Keratinocyte (primary cell): ENCODE results near the gene DZIP1L. TPM values are rescaled to one million over a fixed set of nuclear protein-coding genes. Genes with fewer than 3 reads are reported as not detected.

Experiments
- DNase-seq: peaks from one replicate; pipeline ENCODE4 v3.0.0-alpha.2; 2011; ENCODE audit warnings: low read depth, missing footprints, low spot score
- FAIRE-seq: peaks from 2 replicates; lab custom pipeline; 2011; peaks lifted over from hg19 to GRCh38; lab: Jason Lieb, UNC
- H2AFZ ChIP-seq: 2 replicates; pipeline ENCODE4 v1.6.0; 2012; ENCODE audit warnings: low read length, control low read depth, inconsistent platforms; ENCODE audit not compliant: control insufficient read depth
- H3K27ac ChIP-seq: 2 replicates; pipeline ENCODE4 v1.5.1; 2011; ENCODE audit warnings: low read length; ENCODE audit not compliant: control insufficient read depth, insufficient read depth
- H3K27me3 ChIP-seq: 3 replicates; pipeline ENCODE4 v1.6.0; 2011; ENCODE audit warnings: low read length; ENCODE audit not compliant: control insufficient read depth, insufficient read depth; ENCODE audit errors: extremely low read depth
- H3K36me3 ChIP-seq, 2 experiments: 2 replicates in 1 of 2; 3 replicates in 1 of 2; pipeline ENCODE4 v1.5.1; 2011; ENCODE audit warnings: low read length in 2 of 2, mild to moderate bottlenecking in 1 of 2; ENCODE audit not compliant: control insufficient read depth in 2 of 2, insufficient read depth in 2 of 2; ENCODE audit errors: extremely low read depth in 1 of 2
- H3K4me1 ChIP-seq: 3 replicates; pipeline ENCODE4 v1.5.1; 2011; ENCODE audit warnings: low read length; ENCODE audit not compliant: control insufficient read depth, insufficient read depth; ENCODE audit errors: extremely low read depth
- H3K4me2 ChIP-seq: 3 replicates; pipeline ENCODE4 v1.6.0; 2011; ENCODE audit warnings: low read depth, low read length; ENCODE audit not compliant: control insufficient read depth, insufficient read depth; ENCODE audit errors: extremely low read depth
- H3K4me3 ChIP-seq, 3 experiments: fragments of 200-600 bp in 1 of 3; sonication (generic) in 1 of 3; 2 replicates in 2 of 3; 3 replicates in 1 of 3; pipeline ENCODE4 v1.5.1; 2011 to 2016; ENCODE audit warnings: low read length in 3 of 3, mild to moderate bottlenecking in 3 of 3, control low read depth in 2 of 3, inconsistent platforms in 1 of 3, low read depth in 1 of 3, mixed read lengths in 1 of 3, mixed run types in 1 of 3, moderate library complexity in 1 of 3; ENCODE audit not compliant: control insufficient read depth in 2 of 3, insufficient read depth in 2 of 3; ENCODE audit errors: extremely low read depth in 1 of 3
- H3K79me2 ChIP-seq: 2 replicates; pipeline ENCODE4 v1.6.0; 2012; ENCODE audit warnings: low read length; ENCODE audit not compliant: control insufficient read depth, insufficient read depth
- H3K9ac ChIP-seq: 3 replicates; pipeline ENCODE4 v1.6.0; 2011; ENCODE audit warnings: low read length; ENCODE audit not compliant: control insufficient read depth, insufficient read depth; ENCODE audit errors: extremely low read depth
- H3K9me1 ChIP-seq: 3 replicates; pipeline ENCODE4 v1.6.0; 2011; ENCODE audit warnings: low read length; ENCODE audit not compliant: control insufficient read depth, insufficient read depth; ENCODE audit errors: extremely low read depth
- H3K9me3 ChIP-seq: 2 replicates; pipeline ENCODE4 v1.5.1; 2012; ENCODE audit warnings: low read depth, low read length; ENCODE audit not compliant: control insufficient read depth
- H4K20me1 ChIP-seq: 3 replicates; pipeline ENCODE4 v1.6.0; 2011; ENCODE audit warnings: low read length; ENCODE audit not compliant: control insufficient read depth, insufficient read depth; ENCODE audit errors: extremely low read depth
- EZH2 ChIP-seq: IDR thresholded peaks from one replicate; pipeline ENCODE4 v1.6.1; 2012; ENCODE audit warnings: inconsistent platforms, mild to moderate bottlenecking, low read length, moderate library complexity
- dilution Hi-C: fragments of 300-500 bp; cut with MboI; formaldehyde crosslinking; loops from one replicate; pipeline ENCODE4 v1.7.0; 2020; ENCODE audit warnings: low sequenced_read_pairs; ENCODE audit not compliant: extremely low pct_ligation_motif_present
- polyA plus RNA-seq, 5 experiments: library from polyadenylated mRNA; depleted of rRNA in 3 of 5; stranded (reverse) in 3 of 5; stranded (forward) in 1 of 5; unstranded in 1 of 5; fragments of >200 nt; gene quantifications; 1 replicate in 1 of 5; 2 replicates in 3 of 5; 3 replicates in 1 of 5; pipeline versions ENCODE4 v1.2.1 to v1.2.3, GENCODE V29; 2011 to 2012; ENCODE audit warnings: missing spikeins in 2 of 5, low read depth in 1 of 5, low replicate concordance in 1 of 5
- TF ChIP-seq, protein P1 (sequence below), 3 experiments: IDR thresholded peaks in 1 of 3; conservative IDR thresholded peaks in 1 of 3; optimal IDR thresholded peaks in 1 of 3; 2 replicates in 2 of 3; 3 replicates in 1 of 3; pipeline versions ENCODE3 to v1.5.1; 2011; ENCODE audit warnings: low read length in 3 of 3, mild to moderate bottlenecking in 3 of 3, moderate library complexity in 2 of 3, control low read depth in 1 of 3, inconsistent platforms in 1 of 3; ENCODE audit not compliant: insufficient read depth in 2 of 3; ENCODE audit errors: extremely low read depth in 1 of 3

Gene DZIP1L
- polyA plus RNA-seq, 1 donor (not counting 4 experiments of a cell fraction or from before 2014, with no cell fraction given), result 1.7 TPM

DNA sequence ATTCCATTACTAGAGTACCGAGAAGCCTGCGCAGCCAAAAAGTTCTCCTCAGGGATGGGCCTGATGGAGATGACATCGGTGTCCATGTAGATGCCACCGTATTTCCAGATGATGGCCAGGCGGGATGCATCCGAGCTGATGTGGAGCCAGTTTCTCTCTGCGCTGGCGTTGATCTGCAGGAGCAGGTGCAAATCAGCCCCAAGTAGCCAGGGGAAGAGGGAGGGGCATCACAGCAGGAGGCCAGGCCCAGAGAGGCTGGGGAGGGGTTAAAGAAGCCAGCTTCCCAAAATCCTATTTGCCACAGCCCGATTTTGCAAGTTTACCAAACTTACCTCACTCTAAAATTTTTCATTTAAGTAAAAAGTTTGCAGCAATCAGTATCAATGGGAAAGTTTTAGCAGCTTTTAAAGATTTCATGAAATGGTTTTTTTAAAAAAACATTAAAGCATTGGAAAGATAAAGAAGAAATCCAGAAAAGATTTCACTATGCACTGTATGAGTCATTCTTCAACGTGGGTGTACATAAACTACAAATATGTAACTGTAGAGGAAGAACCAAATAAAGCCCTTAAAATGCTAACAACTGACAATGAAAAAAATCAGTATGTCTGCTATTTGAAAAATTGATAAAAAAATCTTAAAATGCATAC lies 9.4 kb upstream of the DZIP1L start:
- Histone ChIP-seq H3K4me2 (no peak overlapping the region), H4K20me1 (no peaks in the 10 kb centered on the region), H2AFZ (no peak overlapping the region), H3K4me1 (no peaks in the 10 kb centered on the region), H3K27ac (no peak overlapping the region), H3K27me3 (no peaks in the 10 kb centered on the region), H3K4me3 (no peak overlapping the region), H3K79me2 (no peaks in the 10 kb centered on the region), H3K9ac (no peak overlapping the region), H3K9me1 (no peaks in the 10 kb centered on the region), H3K36me3 (no peaks in the 10 kb centered on the region), H3K9me3 (no peaks in the 10 kb centered on the region)
- DNase-seq (no peak), FAIRE-seq (no peak)
- dilution Hi-C loops, result no loop called here
- TF ChIP-seq EZH2, result no peak
- TF ChIP-seq, protein P1, sequence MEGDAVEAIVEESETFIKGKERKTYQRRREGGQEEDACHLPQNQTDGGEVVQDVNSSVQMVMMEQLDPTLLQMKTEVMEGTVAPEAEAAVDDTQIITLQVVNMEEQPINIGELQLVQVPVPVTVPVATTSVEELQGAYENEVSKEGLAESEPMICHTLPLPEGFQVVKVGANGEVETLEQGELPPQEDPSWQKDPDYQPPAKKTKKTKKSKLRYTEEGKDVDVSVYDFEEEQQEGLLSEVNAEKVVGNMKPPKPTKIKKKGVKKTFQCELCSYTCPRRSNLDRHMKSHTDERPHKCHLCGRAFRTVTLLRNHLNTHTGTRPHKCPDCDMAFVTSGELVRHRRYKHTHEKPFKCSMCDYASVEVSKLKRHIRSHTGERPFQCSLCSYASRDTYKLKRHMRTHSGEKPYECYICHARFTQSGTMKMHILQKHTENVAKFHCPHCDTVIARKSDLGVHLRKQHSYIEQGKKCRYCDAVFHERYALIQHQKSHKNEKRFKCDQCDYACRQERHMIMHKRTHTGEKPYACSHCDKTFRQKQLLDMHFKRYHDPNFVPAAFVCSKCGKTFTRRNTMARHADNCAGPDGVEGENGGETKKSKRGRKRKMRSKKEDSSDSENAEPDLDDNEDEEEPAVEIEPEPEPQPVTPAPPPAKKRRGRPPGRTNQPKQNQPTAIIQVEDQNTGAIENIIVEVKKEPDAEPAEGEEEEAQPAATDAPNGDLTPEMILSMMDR (optimal IDR thresholded peaks at IDR 0.05 in 1 of 3, IDR thresholded peaks at IDR 0.05 in 1 of 3, conservative IDR thresholded peaks at IDR 0.05 in 1 of 3; ENCODE audit: extremely low read depth in 1 of 3, insufficient read depth in 2 of 3, low read length in 3 of 3), result no peak

DNA sequence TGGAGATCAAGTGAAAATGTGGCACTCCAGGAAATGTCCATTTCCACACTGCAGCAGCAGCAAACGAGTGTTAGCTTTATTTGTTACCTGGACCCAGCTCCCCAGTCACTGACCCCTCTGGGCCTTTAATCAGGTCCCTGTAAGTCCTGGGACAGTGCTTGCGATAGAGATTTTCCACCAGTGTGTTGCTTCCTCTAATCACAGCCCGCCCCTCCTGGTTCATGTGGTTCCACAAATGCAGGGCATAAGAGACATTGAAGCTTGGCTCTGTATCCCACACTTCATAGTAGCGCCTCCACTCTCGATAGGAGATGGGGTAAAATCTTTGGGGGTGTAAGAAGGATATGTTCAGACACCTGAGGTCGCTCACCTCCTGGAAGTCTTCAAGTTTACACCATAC lies 8.8 kb upstream of the DZIP1L start:
- H4K20me1 ChIP-seq, result no peaks in the 10 kb centered on the region
- no peaks in the 10 kb centered on the region for H3K4me1 ChIP-seq
- H3K79me2 ChIP-seq, result no peaks in the 10 kb centered on the region
- no peaks in the 10 kb centered on the region for H3K27me3 ChIP-seq
- dilution Hi-C loops, result no loop called here
- H3K9me1 ChIP-seq, result no peaks in the 10 kb centered on the region
- H3K4me3 ChIP-seq, result no peak overlapping the region
- no peak overlapping the region for H3K9ac ChIP-seq
- no peak overlapping the region for H3K27ac ChIP-seq
- no peak for FAIRE-seq
- TF ChIP-seq, protein P1 (optimal IDR thresholded peaks at IDR 0.05 in 1 of 3, IDR thresholded peaks at IDR 0.05 in 1 of 3, conservative IDR thresholded peaks at IDR 0.05 in 1 of 3; ENCODE audit: extremely low read depth in 1 of 3, insufficient read depth in 2 of 3, low read length in 3 of 3), result no peak
- TF ChIP-seq EZH2, result no peak
- no peaks in the 10 kb centered on the region for H3K9me3 ChIP-seq
- H2AFZ ChIP-seq, result no peak overlapping the region
- DNase-seq, result no peak
- no peaks in the 10 kb centered on the region for H3K36me3 ChIP-seq
- no peak overlapping the region for H3K4me2 ChIP-seq
